Spleen (tissue), 11 donors: ENCODE measurements around the gene FBXL17. TPM values are rescaled to one million over a fixed set of nuclear protein-coding genes. Genes with fewer than 3 reads are reported as not detected.

Experiments
- DNase-seq: peaks from one replicate; pipeline ENCODE4 v3.0.0-alpha.2; 2020
- H3K27ac ChIP-seq, 8 donors: fragments of 200-600 bp; sonication (generic) in 7 of 8; 1 replicate in 4 of 8; 2 replicates in 4 of 8; pipeline versions ENCODE4 v1.5.0 to v1.8.0; 2016 to 2021; ENCODE audit warnings: inconsistent platforms in 4 of 8, mild to moderate bottlenecking in 4 of 8, moderate library complexity in 1 of 8
- H3K27me3 ChIP-seq, 7 donors: fragments of 200-600 bp; sonication (generic) in 6 of 7; replicated peaks in 1 of 7; 1 replicate in 4 of 7; 2 replicates in 3 of 7; pipeline versions ENCODE4 v1.5.0 to v1.8.0; 2016 to 2021; ENCODE audit warnings: inconsistent platforms in 3 of 7, mild to moderate bottlenecking in 1 of 7
- H3K36me3 ChIP-seq, 6 donors: fragments of 200-600 bp; sonication (generic) in 5 of 6; 1 replicate in 4 of 6; 2 replicates in 2 of 6; pipeline versions ENCODE4 v1.5.0 to v1.8.0; 2016 to 2021; ENCODE audit warnings: inconsistent platforms in 2 of 6
- H3K4me1 ChIP-seq, 6 donors: fragments of 200-600 bp; sonication (generic) in 5 of 6; 1 replicate in 3 of 6; 2 replicates in 3 of 6; pipeline versions ENCODE4 v1.5.0 to v1.8.0; 2016 to 2021; ENCODE audit warnings: inconsistent platforms in 3 of 6
- H3K4me3 ChIP-seq, 8 donors: fragments of 200-600 bp; sonication (generic) in 7 of 8; 1 replicate in 4 of 8; 2 replicates in 4 of 8; pipeline versions ENCODE4 v1.5.0 to v1.8.0; 2016 to 2021; ENCODE audit warnings: inconsistent platforms in 4 of 8, mild to moderate bottlenecking in 4 of 8, moderate library complexity in 2 of 8
- H3K9me3 ChIP-seq, 8 donors: fragments of 200-600 bp; sonication (generic) in 7 of 8; 1 replicate in 4 of 8; 2 replicates in 4 of 8; pipeline versions ENCODE4 v1.5.0 to v1.8.0; 2016 to 2021; ENCODE audit warnings: inconsistent platforms in 4 of 8
- POLR2A ChIP-seq, 3 donors: fragments of 450-650 bp; IDR thresholded peaks; one replicate each; pipeline ENCODE4 v1.5.1; 2017; ENCODE audit warnings: antibody characterized with exemption in 3 of 3, mild to moderate bottlenecking in 1 of 3
- POLR2AphosphoS5 ChIP-seq, 3 donors: sonication (generic); formaldehyde crosslinking; IDR thresholded peaks; one replicate each; pipeline ENCODE4 v1.5.1; 2017; ENCODE audit warnings: antibody characterized with exemption in 3 of 3
- WGBS, 5 donors: extraction: QIAGEN DNeasy Blood & Tissue Kit in 3 of 5; methylation state at CpG; one replicate each; pipeline versions ENCODE4 v1.1.5 to v1.1.7; 2013 to 2018; 5-methylcytosine and 5-hydroxymethylcytosine counted together
- intact Hi-C: fragments of 100-400 bp; cut with DNase I; formaldehyde crosslinking; loops from one replicate; pipeline ENCODE4 v1.15.0; 2023; ENCODE audit warnings: low total_unique reads
- polyA plus RNA-seq, 3 donors: library from polyadenylated mRNA; stranded (reverse); fragments of 200-250 nt; gene quantifications; one replicate each; pipeline ENCODE4 v1.2.1, GENCODE V29; 2013
- total RNA-seq, 7 donors: library from RNA; depleted of rRNA in 3 of 7; stranded (reverse); fragments of >200 nt in 3 of 7; fragmentation: NEBNext Ultra II Directional in 4 of 7; extraction: Animal tissue kit (Norgen Biotek cat#: 25700) in 4 of 7; gene quantifications; one replicate each; pipeline versions ENCODE4 v1.1.0 to v1.2.1, GENCODE V29; 2016 to 2021
- TF ChIP-seq, protein P1 (sequence below), 11 experiments: fragments of 200-600 bp in 7 of 11; fragments of 450-650 bp in 4 of 11; sonication (generic) in 4 of 11; IDR thresholded peaks in 8 of 11; conservative IDR thresholded peaks in 3 of 11; 1 replicate in 7 of 11; 2 replicates in 4 of 11; pipeline versions ENCODE4 v1.4.0 to v1.8.0; 2016 to 2021; ENCODE audit warnings: antibody characterized with exemption in 11 of 11, inconsistent platforms in 4 of 11, mild to moderate bottlenecking in 1 of 11
- donor health status: healthy with polysubstance abuse.
- donor health status: DM: no; HTN: no; CAD: no; lungs with moderate emphysema.
- donor health status: DM: no; HTN: no; CAD: no.
- donor health status: Bipolar disorder and iron deficiency.
- donor health status: healthy.
- donor health status: DM: no; HTN: no; CAD: no.
- donor health status: DM: yes; HTN: yes; CAD: no.

FBXL17 gene
- total and polyA plus RNA-seq, 10 donors: 5.1 to 39.9 (median 21.8) TPM

DNA sequence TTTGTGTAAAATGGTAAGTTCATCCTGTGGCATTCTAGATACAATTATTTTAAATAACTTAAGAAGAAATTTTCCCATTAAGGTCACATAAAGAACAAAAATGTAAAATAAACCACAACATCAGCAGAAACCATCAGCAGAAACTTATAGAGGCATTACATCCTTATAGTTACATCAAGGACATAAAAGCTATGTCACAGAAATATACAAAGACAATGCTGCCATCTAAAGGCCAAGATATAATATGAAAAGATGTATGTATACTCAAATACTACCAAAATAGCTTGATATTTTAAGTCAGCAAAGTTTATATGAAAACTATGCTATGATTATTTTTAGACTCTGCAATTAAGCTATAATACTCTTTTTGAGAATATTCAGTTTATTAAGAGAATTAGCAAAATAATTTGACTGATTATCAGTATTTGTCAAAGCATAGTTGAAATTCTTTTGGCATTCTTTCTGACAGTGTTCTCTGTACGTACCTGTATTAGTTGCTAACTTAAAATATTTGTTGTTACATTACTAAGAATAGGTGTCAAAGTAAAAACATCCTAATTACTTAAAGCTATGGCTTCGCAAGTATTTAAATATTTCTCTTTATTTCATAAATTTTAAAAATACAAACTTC is 36.2 kb downstream of the FBXL17 start:
- H3K4me3 ChIP-seq: no peak overlapping the region
- H3K4me1 ChIP-seq: peaks cover 0 to 3% (median 0%) of the 10 kb centered on the region in 6 donors
- DNase-seq: no peak
- H3K36me3 ChIP-seq: peaks cover 0 to 36% (median 0%) of the 10 kb centered on the region in 6 donors
- no peak overlapping the region for H3K27ac ChIP-seq
- 94 to 98% (median 97%) methylated on average over 2 of the region's 2 CpGs for WGBS, 5 donors
- no peaks in the 10 kb centered on the region for H3K9me3 ChIP-seq
- TF ChIP-seq POLR2AphosphoS5 (IDR thresholded peaks at IDR 0.05): no peak
- TF ChIP-seq POLR2A (IDR thresholded peaks at IDR 0.05): no peak
- TF ChIP-seq, protein P1, sequence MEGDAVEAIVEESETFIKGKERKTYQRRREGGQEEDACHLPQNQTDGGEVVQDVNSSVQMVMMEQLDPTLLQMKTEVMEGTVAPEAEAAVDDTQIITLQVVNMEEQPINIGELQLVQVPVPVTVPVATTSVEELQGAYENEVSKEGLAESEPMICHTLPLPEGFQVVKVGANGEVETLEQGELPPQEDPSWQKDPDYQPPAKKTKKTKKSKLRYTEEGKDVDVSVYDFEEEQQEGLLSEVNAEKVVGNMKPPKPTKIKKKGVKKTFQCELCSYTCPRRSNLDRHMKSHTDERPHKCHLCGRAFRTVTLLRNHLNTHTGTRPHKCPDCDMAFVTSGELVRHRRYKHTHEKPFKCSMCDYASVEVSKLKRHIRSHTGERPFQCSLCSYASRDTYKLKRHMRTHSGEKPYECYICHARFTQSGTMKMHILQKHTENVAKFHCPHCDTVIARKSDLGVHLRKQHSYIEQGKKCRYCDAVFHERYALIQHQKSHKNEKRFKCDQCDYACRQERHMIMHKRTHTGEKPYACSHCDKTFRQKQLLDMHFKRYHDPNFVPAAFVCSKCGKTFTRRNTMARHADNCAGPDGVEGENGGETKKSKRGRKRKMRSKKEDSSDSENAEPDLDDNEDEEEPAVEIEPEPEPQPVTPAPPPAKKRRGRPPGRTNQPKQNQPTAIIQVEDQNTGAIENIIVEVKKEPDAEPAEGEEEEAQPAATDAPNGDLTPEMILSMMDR (IDR thresholded peaks at IDR 0.05 in 8 of 11, conservative IDR thresholded peaks at IDR 0.05 in 3 of 11): peak in 7 of 11 experiments; percentile 36 to 44 (median 43)
- intact Hi-C loops: loop anchor here (10.0 kb wide), 1 partner anchor 91 kb away; no protein-coding TSS in a partner anchor
- H3K27me3 ChIP-seq: no peaks in the 10 kb centered on the region

- Histone ChIP-seq H3K27me3 (no peaks in the 10 kb centered on the region), H3K36me3 (peaks cover 0 to 36% (median 0%) of the 10 kb centered on the region in 6 donors), H3K4me3 (no peak overlapping the region), H3K9me3 (no peaks in the 10 kb centered on the region), H3K4me1 (peaks cover 0 to 3% (median 0%) of the 10 kb centered on the region in 6 donors), H3K27ac (no peak overlapping the region)
- intact Hi-C loops: loop anchor here (10.0 kb wide), 1 partner anchor 89 kb away; no protein-coding TSS in a partner anchor
- TF ChIP-seq, protein P1 (IDR thresholded peaks at IDR 0.05 in 8 of 11, conservative IDR thresholded peaks at IDR 0.05 in 3 of 11): no peak
- TF ChIP-seq POLR2AphosphoS5 (IDR thresholded peaks at IDR 0.05): no peak
- no peak for TF ChIP-seq POLR2A (IDR thresholded peaks at IDR 0.05)
- 84 to 96% (median 91%) methylated on average over 5 of the region's 5 CpGs for WGBS, 5 donors
- DNase-seq: no peak
These were observed 37.6 kb downstream of the FBXL17 start for GRCh38 chr5:108344103-108344822.

- TF ChIP-seq POLR2A (IDR thresholded peaks at IDR 0.05) (no peak), POLR2AphosphoS5 (IDR thresholded peaks at IDR 0.05) (no peak)
- TF ChIP-seq, protein P1 (IDR thresholded peaks at IDR 0.05 in 8 of 11, conservative IDR thresholded peaks at IDR 0.05 in 3 of 11): no peak
- intact Hi-C loops: loop anchor here (10.0 kb wide), 1 partner anchor 87 kb away; no protein-coding TSS in a partner anchor
- WGBS, 5 donors: 98 to 100% (median 100%) methylated on average over 1 of the region's 1 CpG
- no peak for DNase-seq
- Histone ChIP-seq H3K27me3 (no peaks in the 10 kb centered on the region), H3K4me1 (peaks cover 0 to 3% (median 0%) of the 10 kb centered on the region in 6 donors), H3K9me3 (no peaks in the 10 kb centered on the region), H3K36me3 (peaks cover 0 to 29% (median 0%) of the 10 kb centered on the region in 6 donors), H3K27ac (no peak overlapping the region), H3K4me3 (no peak overlapping the region)
These were observed 40.0 kb downstream of the FBXL17 start for GRCh38 chr5:108341866-108342265.

DNA sequence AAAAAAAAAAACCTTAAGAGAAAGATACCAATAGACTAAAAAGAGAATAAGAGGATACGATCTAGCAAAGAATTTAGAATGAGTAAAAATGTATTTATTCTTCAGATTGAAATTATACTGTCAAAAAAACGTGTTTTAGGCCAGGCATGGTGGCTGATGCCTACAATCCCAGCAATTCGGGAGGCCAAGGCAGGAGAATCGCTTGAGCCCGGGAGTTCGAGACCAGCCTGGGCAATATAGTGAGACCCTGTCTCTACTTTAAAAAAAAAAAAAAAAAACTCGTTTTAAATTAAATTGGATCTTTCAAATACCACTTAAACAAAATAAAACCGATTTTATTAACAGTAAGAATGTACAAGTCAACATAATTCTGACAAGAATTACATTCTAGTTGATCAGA is 41.8 kb downstream of the FBXL17 start:
- H3K4me1 ChIP-seq: no peaks in the 10 kb centered on the region
- TF ChIP-seq, protein P1 (IDR thresholded peaks at IDR 0.05 in 8 of 11, conservative IDR thresholded peaks at IDR 0.05 in 3 of 11): no peak
- TF ChIP-seq POLR2A (IDR thresholded peaks at IDR 0.05): no peak
- no peak for TF ChIP-seq POLR2AphosphoS5 (IDR thresholded peaks at IDR 0.05)
- no peaks in the 10 kb centered on the region for H3K9me3 ChIP-seq
- H3K36me3 ChIP-seq: peaks cover 0 to 29% (median 0%) of the 10 kb centered on the region in 6 donors
- H3K4me3 ChIP-seq: no peak overlapping the region
- DNase-seq: no peak
- WGBS, 5 donors: 85 to 94% (median 92%) methylated on average over 8 of the region's 8 CpGs
- no peaks in the 10 kb centered on the region for H3K27me3 ChIP-seq
- intact Hi-C loops: loop anchor here (10.0 kb wide), 1 partner anchor 85 kb away; no protein-coding TSS in a partner anchor
- H3K27ac ChIP-seq: no peak overlapping the region
